CD14-positive monocyte (primary cell): ENCODE results near the gene TRABD2A. TPM values are rescaled to one million over a fixed set of nuclear protein-coding genes. Genes with fewer than 3 reads are reported as not detected.
A peak's percentile ranks its signal among the peaks of the same experiment; 100 is the strongest.
"Not testable (repeated sequence)": the region's sequence is repeated elsewhere in the genome, so short reads cannot be mapped to it uniquely, and the experiment has no call there.

Source experiments
- DNase-seq, 3 donors: peaks; one replicate each; pipeline ENCODE4 v3.0.0-alpha.2; 2011 to 2022
- H2AFZ ChIP-seq: 2 replicates; pipeline ENCODE4 v1.6.0; 2012; ENCODE audit warnings: mild to moderate bottlenecking, low read depth, low read length, inconsistent platforms; ENCODE audit not compliant: insufficient read depth, poor library complexity, severe bottlenecking
- H3K27ac ChIP-seq, 2 donors: 1 replicate in 1 of 2; 2 replicates in 1 of 2; pipeline ENCODE4 v1.5.1; 2012 to 2013; ENCODE audit warnings: low read length in 2 of 2, control low read depth in 1 of 2, inconsistent platforms in 1 of 2, low read depth in 1 of 2, mild to moderate bottlenecking in 1 of 2
- H3K27me3 ChIP-seq, 2 donors: one replicate each; pipeline versions ENCODE4 v1.6.0 to v1.6.1; 2011 to 2013; ENCODE audit warnings: low read length in 2 of 2; ENCODE audit not compliant: control insufficient read depth in 2 of 2, insufficient read depth in 2 of 2
- H3K36me3 ChIP-seq, 2 donors: replicated peaks in 1 of 2; 1 replicate in 1 of 2; 2 replicates in 1 of 2; pipeline versions ENCODE4 v1.5.1 to v1.6.1; 2012 to 2013; ENCODE audit warnings: low read length in 2 of 2, control low read depth in 1 of 2, inconsistent platforms in 1 of 2, mild to moderate bottlenecking in 1 of 2; ENCODE audit not compliant: insufficient read depth in 2 of 2, control insufficient read depth in 1 of 2
- H3K4me1 ChIP-seq, 2 donors: 1 replicate in 1 of 2; 2 replicates in 1 of 2; pipeline versions ENCODE4 v1.5.1 to v1.6.1; 2012 to 2013; ENCODE audit warnings: low read length in 2 of 2, control low read depth in 1 of 2, inconsistent platforms in 1 of 2, mild to moderate bottlenecking in 1 of 2, moderate library complexity in 1 of 2; ENCODE audit not compliant: insufficient read depth in 2 of 2, control insufficient read depth in 1 of 2
- H3K4me2 ChIP-seq: replicated peaks from 2 replicates; pipeline ENCODE3; 2012; ENCODE audit warnings: low read length, moderate library complexity, mild to moderate bottlenecking; ENCODE audit not compliant: poor library complexity, severe bottlenecking; ENCODE audit errors: extremely low read depth
- H3K4me3 ChIP-seq, 3 experiments: fragments of 200-600 bp in 1 of 3; sonication (generic) in 1 of 3; replicated peaks in 1 of 3; 1 replicate in 2 of 3; 2 replicates in 1 of 3; pipeline ENCODE4 v1.5.1; 2011 to 2013; ENCODE audit warnings: low read length in 3 of 3, mild to moderate bottlenecking in 3 of 3, control low read depth in 2 of 3, low read depth in 2 of 3, inconsistent platforms in 1 of 3, moderate library complexity in 1 of 3
- H3K79me2 ChIP-seq: 2 replicates; pipeline ENCODE4 v1.6.0; 2012; ENCODE audit warnings: mild to moderate bottlenecking, control low read depth, inconsistent platforms, low read length, moderate library complexity; ENCODE audit not compliant: insufficient read depth
- H3K9ac ChIP-seq: 2 replicates; pipeline ENCODE4 v1.6.0; 2017; ENCODE audit warnings: low read length, mild to moderate bottlenecking; ENCODE audit not compliant: insufficient read depth, poor library complexity, severe bottlenecking
- H3K9me3 ChIP-seq, 2 donors: replicated peaks in 1 of 2; 1 replicate in 1 of 2; 2 replicates in 1 of 2; pipeline versions ENCODE4 v1.5.1 to v1.6.1; 2012 to 2013; ENCODE audit warnings: low read length in 2 of 2, control low read depth in 1 of 2; ENCODE audit not compliant: control insufficient read depth in 1 of 2, insufficient read depth in 1 of 2
- H4K20me1 ChIP-seq: 2 replicates; pipeline ENCODE4 v1.6.0; 2012; ENCODE audit warnings: mild to moderate bottlenecking, low read length, control low read depth, moderate library complexity; ENCODE audit not compliant: insufficient read depth
- H3K27ac Mint-ChIP-seq, 7 donors: one replicate each; pipeline ENCODE4 v1.8.0; 2020; ENCODE audit warnings: mild to moderate bottlenecking in 7 of 7, mixed read lengths in 7 of 7, moderate library complexity in 6 of 7, inconsistent platforms in 2 of 7
- H3K27me3 Mint-ChIP-seq, 3 donors: one replicate each; pipeline ENCODE4 v1.8.0; 2021 to 2022; ENCODE audit warnings: low read depth in 3 of 3, mild to moderate bottlenecking in 3 of 3, mixed read lengths in 3 of 3, moderate library complexity in 3 of 3, inconsistent platforms in 1 of 3
- H3K36me3 Mint-ChIP-seq, 2 donors: one replicate each; pipeline ENCODE4 v1.8.0; 2020; ENCODE audit warnings: mixed read lengths in 2 of 2, inconsistent platforms in 1 of 2, mild to moderate bottlenecking in 1 of 2
- H3K4me1 Mint-ChIP-seq: one replicate; pipeline ENCODE4 v1.8.0; 2020; ENCODE audit warnings: mild to moderate bottlenecking, mixed read lengths
- H3K4me3 Mint-ChIP-seq, 2 donors: one replicate each; pipeline ENCODE4 v1.8.0; 2020; ENCODE audit warnings: mild to moderate bottlenecking in 2 of 2, mixed read lengths in 2 of 2, moderate library complexity in 1 of 2
- H3K9me3 Mint-ChIP-seq, 7 donors: one replicate each; pipeline ENCODE4 v1.8.0; 2020 to 2022; ENCODE audit warnings: mixed read lengths in 7 of 7, mild to moderate bottlenecking in 6 of 7, moderate library complexity in 6 of 7, inconsistent platforms in 2 of 7
- CTCF ChIP-seq: fragments of 200-600 bp; IDR thresholded peaks from one replicate; pipeline ENCODE4 v1.8.0; 2022; ENCODE audit warnings: antibody characterized with exemption, mild to moderate bottlenecking
- WGBS: methylation state at CpG from one replicate; pipeline ENCODE4 v1.1.5; 2013; ENCODE audit warnings: missing lambda C conversion rate; ENCODE audit not compliant: insufficient coverage; 5-methylcytosine and 5-hydroxymethylcytosine counted together
- intact Hi-C, 2 donors: fragments of 100-400 bp; cut with micrococcal nuclease; formaldehyde crosslinking; loops; one replicate each; pipeline versions ENCODE4 v1.15.0 to v1.15.1; 2023
- polyA plus RNA-seq, 3 donors: library from polyadenylated mRNA; depleted of rRNA in 1 of 3; unstranded in 2 of 3; stranded (reverse) in 1 of 3; fragments of 300-500 nt in 2 of 3; fragments of >200 nt in 1 of 3; fragmentation: Illumina TruSeq in 2 of 3; gene quantifications; 1 replicate in 2 of 3; 2 replicates in 1 of 3; pipeline ENCODE4 v1.2.3, GENCODE V29; 2012 to 2021

The TRABD2A gene
- polyA plus RNA-seq, 3 donors, result 0.53 to 0.95 (median 0.79) TPM

GRCh38 chr2:84919885-84920580, 39.1 kb upstream of the TRABD2A start:
- peaks cover 33 to 36% of the 10 kb centered on the region in 2 donors for H3K4me1 ChIP-seq
- TF ChIP-seq CTCF, result no peak
- WGBS, result 59% methylated on average over 3 of the region's 7 CpGs
- H3K4me3 Mint-ChIP-seq, result peak overlapping the region; percentile 13 to 73
- peaks cover 0 to under 1% (median 0%) of the 10 kb centered on the region in 7 donors for H3K9me3 Mint-ChIP-seq
- peak overlapping the region in 1 of 2 donors; percentile 75 for H3K27ac ChIP-seq
- H3K36me3 ChIP-seq, result no peaks in the 10 kb centered on the region
- peak; percentile 73 to 91 (median 84) for DNase-seq
- peak overlapping the region; percentile 31 for H3K9ac ChIP-seq
- intact Hi-C loops, result no loop called here
- H3K4me1 Mint-ChIP-seq, result peaks cover 28% of the 10 kb centered on the region
- H3K9me3 ChIP-seq, result no peaks in the 10 kb centered on the region
- no peaks in the 10 kb centered on the region for H3K27me3 ChIP-seq
- peak overlapping the region; percentile 78 to 93 (median 88) for H3K27ac Mint-ChIP-seq
- H3K79me2 ChIP-seq, result no peaks in the 10 kb centered on the region
- H3K36me3 Mint-ChIP-seq, result no peaks in the 10 kb centered on the region
- no peaks in the 10 kb centered on the region for H4K20me1 ChIP-seq
- H3K27me3 Mint-ChIP-seq, result peaks cover 0 to 3% (median 2%) of the 10 kb centered on the region in 3 donors
- peak overlapping the region; percentile 26 for H2AFZ ChIP-seq
- H3K4me3 ChIP-seq, result peak overlapping the region in 2 of 3 experiments; percentile 7 to 51
- peak overlapping the region; percentile 57 for H3K4me2 ChIP-seq

- no CpG with 5 or more reads among the region's 2 CpGs for WGBS
- DNase-seq, result no peak
- Mint-ChIP-seq H3K4me1 (peaks cover 18% of the 10 kb centered on the region), H3K36me3 (no peaks in the 10 kb centered on the region), H3K4me3 (no peak overlapping the region), H3K27ac (peak overlapping the region in 2 of 7 donors; percentile 15 to 20), H3K27me3 (peaks cover 0 to 4% (median 0%) of the 10 kb centered on the region in 3 donors), H3K9me3 (no peaks in the 10 kb centered on the region)
- peaks cover 19 to 20% of the 10 kb centered on the region in 2 donors for H3K4me1 ChIP-seq
- no peak overlapping the region for H2AFZ ChIP-seq
- H3K36me3 ChIP-seq, result no peaks in the 10 kb centered on the region
- no peak for TF ChIP-seq CTCF
- H3K27ac ChIP-seq, result no peak overlapping the region
- no peaks in the 10 kb centered on the region for H3K27me3 ChIP-seq
- H3K9me3 ChIP-seq, result no peaks in the 10 kb centered on the region
- no peaks in the 10 kb centered on the region for H4K20me1 ChIP-seq
- no peak overlapping the region for H3K4me3 ChIP-seq
- intact Hi-C loops, result no loop called here
- no peak overlapping the region for H3K4me2 ChIP-seq
- H3K9ac ChIP-seq, result no peak overlapping the region
- no peaks in the 10 kb centered on the region for H3K79me2 ChIP-seq
Measured at GRCh38 chr2:84918430-84918829, 37.5 kb upstream of the TRABD2A start.

GRCh38 chr2:84917821-84918220, 36.9 kb upstream of the TRABD2A start:
- H3K36me3 Mint-ChIP-seq, H3K4me3 Mint-ChIP-seq, H3K4me2 ChIP-seq, intact Hi-C loops, H3K36me3 ChIP-seq, H3K79me2 ChIP-seq, H3K27me3 ChIP-seq, H3K27me3 Mint-ChIP-seq, H3K4me3 ChIP-seq, DNase-seq, H3K9me3 Mint-ChIP-seq, H3K9me3 ChIP-seq, H3K27ac Mint-ChIP-seq, H2AFZ ChIP-seq, H3K27ac ChIP-seq, H4K20me1 ChIP-seq, H3K9ac ChIP-seq: not testable (repeated sequence)
- WGBS, result 100% methylated on average over 1 of the region's 5 CpGs
- H3K4me1 Mint-ChIP-seq, result peaks cover 18% of the 10 kb centered on the region
- peaks cover 19 to 20% of the 10 kb centered on the region in 2 donors for H3K4me1 ChIP-seq
